NB4 (cell line): ENCODE data around the gene PRRC2B.

Source experiments
- MAX ChIP-seq: IDR thresholded peaks from 2 replicates; pipeline ENCODE4 v1.6.1; 2011; ENCODE audit warnings: low read depth, low read length
- POLR2A ChIP-seq: IDR thresholded peaks from 2 replicates; pipeline ENCODE4 v1.6.1; 2011; ENCODE audit warnings: mild to moderate bottlenecking; ENCODE audit not compliant: insufficient read length; ENCODE audit errors: extremely low read depth
- TF ChIP-seq, protein P1 (sequence below): IDR thresholded peaks from one replicate; pipeline ENCODE4 v1.5.1; 2012; ENCODE audit warnings: low read depth, low read length

GRCh38 chr9:131402073-131402472, 8.2 kb downstream of the PRRC2B start:
- TF ChIP-seq, protein P1, sequence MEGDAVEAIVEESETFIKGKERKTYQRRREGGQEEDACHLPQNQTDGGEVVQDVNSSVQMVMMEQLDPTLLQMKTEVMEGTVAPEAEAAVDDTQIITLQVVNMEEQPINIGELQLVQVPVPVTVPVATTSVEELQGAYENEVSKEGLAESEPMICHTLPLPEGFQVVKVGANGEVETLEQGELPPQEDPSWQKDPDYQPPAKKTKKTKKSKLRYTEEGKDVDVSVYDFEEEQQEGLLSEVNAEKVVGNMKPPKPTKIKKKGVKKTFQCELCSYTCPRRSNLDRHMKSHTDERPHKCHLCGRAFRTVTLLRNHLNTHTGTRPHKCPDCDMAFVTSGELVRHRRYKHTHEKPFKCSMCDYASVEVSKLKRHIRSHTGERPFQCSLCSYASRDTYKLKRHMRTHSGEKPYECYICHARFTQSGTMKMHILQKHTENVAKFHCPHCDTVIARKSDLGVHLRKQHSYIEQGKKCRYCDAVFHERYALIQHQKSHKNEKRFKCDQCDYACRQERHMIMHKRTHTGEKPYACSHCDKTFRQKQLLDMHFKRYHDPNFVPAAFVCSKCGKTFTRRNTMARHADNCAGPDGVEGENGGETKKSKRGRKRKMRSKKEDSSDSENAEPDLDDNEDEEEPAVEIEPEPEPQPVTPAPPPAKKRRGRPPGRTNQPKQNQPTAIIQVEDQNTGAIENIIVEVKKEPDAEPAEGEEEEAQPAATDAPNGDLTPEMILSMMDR: no peak
- no peak for TF ChIP-seq POLR2A
- TF ChIP-seq MAX: no peak
